Activated T-cell treated with anti-CD3 and anti-CD28 coated beads for 1 hour (primary cell): Measurements from ENCODE around the gene RASA1.

Source experiments
- DNase-seq: peaks from one replicate; pipeline ENCODE4 v3.0.0-alpha.2; 2020; ENCODE audit warnings: low read depth

Gene RASA1

DNA sequence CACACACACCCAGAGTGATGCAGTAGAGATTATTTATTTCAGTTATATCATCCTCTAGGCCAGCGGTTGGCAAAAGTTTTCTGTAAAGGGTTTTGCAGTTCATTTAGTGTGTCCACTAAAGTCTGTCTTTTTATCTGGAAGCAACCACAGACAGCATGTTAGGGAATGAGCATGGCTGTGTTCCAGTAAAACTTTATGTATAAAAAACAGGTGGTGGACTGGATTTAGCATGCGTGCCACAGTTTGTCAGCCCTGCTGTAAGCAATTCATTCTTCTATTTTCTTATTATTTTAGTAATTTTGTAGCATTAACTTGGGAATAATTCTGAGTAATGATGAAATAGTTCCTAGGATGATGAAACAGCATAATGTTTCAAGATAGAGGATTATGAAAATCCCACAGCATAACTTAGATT, 93.4 kb downstream of the RASA1 start:
- no peak for DNase-seq

DNA sequence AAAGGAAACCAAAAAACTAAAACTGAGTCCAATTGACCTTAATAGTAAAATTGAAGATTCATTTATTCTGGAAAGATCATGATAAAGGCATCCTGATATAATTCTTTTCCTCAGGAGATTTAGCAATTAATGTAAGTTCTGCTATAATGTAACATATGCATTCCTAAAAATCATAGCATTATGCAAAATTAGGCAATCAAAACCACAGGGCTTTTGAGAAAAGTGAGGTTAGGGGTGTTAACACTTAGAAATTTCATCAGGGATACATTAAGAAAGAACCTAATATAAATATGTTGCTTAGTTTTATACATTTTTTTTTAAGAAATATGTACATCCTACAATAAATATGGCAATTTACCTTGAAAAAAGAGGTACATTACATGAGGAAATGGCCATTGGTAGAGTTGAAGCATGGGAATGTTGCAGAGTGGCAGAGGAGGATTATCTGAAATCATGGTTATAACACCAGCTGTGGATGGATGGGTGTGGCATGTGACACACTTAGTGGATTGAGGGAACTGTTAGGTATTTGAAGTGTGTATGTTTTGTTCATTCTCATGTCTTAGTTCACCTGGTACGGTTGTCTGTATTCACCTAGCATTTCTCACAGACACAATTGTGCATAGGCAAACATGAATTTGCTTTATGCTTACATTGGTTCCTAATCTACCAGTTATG, 94.0 kb downstream of the RASA1 start:
- DNase-seq, result no peak

DNA sequence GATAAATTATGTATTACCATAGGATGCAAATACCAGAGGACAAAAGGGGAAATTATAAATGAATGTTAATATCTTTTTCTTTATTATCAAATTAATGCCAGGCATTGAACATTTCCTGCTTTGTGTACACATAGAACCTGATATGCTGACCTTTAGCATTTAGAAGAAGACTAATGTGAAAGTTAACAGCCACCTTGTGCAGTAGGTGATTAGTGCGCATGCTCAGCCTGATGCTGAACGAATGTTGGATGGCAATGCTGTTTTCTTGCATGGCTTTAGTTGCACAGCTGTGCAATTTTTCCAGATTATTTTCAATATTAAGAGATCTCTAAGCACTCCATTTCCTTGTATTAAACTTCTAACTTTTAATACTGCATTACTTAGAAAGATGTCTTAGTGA, 99.6 kb downstream of the RASA1 start:
- DNase-seq, result no peak

DNA sequence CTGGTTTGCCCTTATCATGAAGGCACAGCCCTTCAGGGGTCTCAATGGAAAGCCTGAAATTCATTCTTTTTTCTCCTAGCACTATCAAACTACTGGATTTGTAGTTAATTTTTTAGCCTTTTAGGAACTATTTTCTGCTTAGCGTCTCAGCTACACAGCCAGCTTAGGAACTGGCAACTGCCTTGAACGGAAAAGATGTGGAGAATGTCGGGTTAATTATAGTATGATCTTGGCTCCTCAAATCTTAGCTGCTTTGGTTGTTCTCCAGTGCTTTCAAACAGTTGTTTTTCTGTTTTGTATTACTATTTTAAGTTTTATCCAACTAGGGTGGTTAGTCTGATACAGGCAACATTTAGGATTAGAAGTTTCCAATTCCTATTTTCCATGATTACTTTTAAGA, 100.9 kb downstream of the RASA1 start:
- no peak for DNase-seq

DNA sequence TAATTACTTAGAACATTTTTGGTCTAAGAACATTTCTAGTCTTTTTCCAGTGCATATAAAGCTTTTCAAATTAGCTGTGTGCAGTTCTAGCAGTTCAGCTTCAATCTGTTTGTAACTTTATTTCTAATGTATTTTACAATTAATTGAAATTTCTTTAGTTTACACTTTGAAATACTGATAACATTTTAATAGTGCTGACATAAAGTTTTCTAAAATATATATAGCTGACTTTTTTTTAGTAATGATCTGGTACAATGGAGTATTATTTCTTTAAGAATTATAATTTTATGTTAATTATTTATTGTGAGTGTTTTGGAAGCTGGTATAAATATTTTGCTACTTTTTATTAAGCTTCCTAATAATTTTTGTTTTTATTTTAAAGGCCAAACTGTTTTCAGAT, 101.7 kb downstream of the RASA1 start:
- no peak for DNase-seq

DNA sequence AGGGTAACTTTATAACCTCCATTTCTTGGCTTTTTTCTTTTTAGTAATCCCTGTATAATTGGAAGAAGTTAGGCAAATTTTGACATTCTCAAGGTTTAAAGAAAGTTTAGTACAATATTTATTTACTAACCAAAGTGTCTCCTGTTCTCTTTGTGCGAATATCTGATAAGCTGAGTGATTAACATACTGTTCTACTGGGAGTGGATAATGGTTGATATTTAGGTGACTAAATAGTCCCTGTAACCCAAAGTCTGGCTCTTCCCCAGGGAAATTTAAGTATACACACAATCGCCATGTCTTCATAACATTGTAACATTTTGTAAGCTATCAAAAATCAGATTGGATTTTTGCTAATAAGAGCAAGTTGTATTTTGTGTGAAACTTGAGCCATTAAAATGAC, 105.0 kb downstream of the RASA1 start:
- no peak for DNase-seq

DNA sequence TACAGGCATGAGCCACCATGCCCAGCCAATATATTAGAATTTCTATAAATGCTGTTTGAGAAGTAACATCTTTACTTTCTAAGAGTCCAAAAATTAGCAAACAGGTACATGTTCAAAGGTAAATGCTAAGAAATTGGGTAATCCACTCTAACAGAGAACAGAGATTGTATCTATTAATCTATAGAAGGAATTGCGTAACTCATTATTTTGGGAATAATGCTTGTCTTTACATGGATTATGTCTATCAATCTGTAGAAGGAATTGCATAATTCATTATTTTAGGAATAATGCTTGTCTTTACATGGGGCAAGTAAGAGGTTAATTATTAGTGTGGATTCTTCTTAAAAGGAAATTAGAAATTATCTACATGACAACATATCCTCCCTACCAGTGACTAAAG, 114.5 kb downstream of the RASA1 start:
- no peak for DNase-seq

DNA sequence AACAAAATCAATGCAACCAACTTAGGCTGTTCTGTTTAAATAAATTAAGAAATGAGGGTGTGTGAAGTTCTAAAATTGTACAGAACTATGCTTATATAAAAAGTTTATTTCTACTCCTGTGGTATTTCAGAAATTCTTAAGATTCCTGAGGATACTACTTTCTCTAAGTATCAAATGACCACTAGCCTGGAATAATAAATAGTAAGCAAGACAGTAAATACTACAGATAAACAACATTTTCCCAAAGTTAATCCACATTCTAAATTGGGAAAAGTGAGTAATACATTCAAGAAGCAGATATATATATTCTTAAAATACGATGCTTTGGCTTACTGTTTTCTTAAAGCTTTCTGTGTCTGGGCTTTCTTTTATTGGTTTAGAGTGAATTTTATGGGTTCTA, 115.5 kb downstream of the RASA1 start:
- no peak for DNase-seq

DNA sequence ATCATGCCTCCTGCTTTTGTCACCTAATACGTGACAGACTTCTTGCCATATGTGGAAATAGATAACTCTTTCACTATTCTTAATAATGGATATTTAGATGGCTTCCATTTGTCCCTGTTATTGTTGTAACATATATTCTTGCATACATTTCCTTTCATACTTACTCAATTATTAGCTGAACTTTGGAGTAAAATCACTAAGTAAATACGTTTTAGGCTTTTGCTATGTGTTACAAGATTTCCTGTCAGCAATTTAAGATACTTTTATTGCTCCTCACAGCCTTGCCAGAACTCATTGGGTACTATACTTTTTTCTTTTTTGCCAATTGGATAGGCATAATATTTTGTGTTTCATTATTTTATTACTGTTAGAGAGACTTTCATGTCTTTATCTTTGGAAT, 118.1 kb downstream of the RASA1 start:
- no peak for DNase-seq

DNA sequence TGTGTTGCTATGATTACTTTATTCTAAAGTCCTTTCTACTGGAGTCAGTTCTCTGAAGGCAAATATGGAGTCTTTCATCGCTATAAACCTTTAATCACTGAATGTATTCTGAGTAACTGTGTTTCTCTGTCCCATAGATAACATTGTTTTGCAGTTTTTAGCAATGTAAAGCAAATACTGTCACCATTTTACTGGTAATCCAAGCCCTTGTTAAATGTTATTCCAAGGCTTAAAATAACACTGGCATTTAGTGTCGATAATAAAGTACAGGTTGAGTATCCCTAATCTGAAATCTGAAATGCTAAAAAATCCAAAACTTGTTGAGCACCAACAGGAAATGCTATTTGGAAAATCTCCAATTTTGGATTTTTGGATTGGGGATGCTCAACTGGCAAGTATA, 120.4 kb downstream of the RASA1 start:
- DNase-seq, result no peak

DNA sequence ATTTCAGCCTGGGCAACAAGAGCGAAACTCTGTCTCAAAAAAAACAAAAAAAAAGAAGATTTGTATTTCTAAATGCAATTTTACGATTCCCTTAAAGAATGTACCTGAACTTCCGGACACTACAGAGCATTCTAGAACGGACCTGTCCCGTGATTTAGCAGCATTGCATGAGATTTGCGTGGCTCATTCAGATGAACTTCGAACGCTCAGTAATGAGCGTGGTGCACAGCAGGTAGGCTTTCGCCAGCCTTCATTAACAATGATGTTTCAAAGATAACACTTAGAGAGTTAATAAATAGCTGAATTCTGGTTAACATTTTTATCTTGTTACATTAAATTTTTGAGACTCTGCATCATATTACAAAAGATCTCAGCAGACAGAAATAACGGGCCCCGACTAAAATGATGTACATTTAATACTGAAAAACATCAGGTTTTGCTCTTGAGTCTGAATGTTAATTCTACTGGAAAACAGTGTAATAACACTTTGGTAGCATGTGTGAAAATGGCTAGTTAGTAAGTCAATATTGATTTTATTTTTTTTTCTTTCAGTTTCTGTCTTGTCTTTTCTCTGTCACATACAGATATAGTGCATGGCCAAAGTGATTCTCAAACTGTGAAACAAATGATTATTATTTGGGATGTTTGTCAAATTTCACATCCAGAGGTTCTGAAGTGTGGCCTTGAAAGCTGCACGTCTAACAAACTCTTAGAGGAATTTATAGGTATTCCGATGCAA, 121.8 kb downstream of the RASA1 start:
- no peak for DNase-seq

DNA sequence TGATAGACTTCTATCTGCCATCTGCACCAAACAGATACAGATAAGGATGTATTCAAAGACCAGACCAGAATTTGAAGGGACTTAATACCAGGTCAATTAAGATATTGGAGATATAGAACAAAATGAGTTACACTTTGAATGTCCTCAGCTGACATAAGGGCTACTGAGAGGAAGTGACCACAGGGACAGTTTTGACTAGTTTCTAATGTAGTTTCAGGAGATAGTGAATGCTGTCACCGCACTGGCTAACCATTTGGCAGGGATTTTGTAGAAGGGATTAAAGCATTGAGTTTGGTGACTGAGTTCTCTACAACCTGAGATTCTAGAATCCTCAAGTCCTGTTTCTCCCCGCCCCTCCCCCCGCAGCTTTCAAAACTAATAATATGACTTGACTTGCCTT, 122.4 kb downstream of the RASA1 start:
- DNase-seq, result no peak

DNA sequence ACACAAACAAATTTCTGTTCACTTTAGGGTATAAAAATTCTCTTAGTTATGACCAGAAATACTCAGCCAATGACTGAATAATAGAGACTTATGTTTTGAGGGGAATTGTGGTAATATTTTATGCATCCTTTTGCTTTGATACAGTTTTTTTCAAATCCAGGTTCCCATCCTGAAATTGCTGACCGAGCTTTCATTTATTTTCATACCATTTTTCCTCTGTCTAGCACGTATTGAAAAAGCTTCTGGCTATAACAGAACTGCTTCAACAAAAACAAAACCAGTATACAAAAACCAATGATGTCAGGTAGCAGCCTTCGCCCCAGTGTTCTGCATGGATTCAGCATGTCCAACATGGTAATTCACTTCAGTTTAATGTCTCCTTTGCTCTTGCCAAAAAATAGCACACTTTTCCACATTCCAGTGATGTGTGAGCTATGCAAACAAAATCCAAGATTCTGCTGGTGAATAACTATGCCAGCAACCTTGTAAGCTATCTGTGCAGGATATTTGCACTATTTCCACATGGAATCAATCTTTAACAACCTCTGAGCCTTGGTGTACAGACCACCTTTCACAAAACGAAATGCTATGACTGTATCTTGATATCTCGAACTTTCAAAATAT, 123.0 kb downstream of the RASA1 start:
- DNase-seq, result no peak

DNA sequence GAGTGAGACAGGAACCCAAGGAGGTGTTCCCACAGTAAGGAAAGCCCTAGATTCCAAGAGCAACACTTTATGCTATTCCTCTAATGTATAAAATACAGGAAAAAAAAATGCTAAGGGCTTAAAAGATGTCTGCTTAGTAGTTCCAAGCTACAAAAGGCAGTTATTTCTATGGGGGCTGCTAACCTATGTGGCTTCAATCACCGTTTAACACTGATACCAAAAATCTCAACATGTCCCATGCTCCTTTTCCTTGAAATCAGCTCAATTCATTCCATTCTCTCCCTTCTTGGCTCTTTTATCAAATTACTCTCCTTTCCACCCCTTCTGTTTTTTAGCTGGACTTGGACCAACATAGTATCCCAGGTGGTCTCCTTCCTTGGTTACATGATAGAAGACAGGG, 124.5 kb downstream of the RASA1 start:
- no peak for DNase-seq

DNA sequence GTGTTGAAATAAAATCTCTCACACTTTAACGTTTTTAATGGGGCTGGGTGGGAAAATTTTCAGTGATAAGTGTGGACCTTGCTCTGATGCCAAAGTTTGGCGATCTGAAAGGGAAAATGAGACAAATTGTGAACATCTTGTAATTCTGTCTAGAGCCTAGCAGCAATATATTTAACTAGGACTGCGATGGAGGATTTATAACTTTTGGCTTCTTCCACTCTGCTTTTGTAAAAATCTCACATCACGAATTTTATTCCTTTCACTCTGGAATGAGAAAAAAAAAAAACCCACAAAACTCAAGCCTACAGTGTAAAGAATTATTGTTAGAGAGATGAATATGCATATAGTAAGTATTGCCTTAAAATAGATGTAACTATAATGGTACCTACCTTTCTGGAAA, 125.1 kb downstream of the RASA1 start:
- DNase-seq, result no peak

DNA sequence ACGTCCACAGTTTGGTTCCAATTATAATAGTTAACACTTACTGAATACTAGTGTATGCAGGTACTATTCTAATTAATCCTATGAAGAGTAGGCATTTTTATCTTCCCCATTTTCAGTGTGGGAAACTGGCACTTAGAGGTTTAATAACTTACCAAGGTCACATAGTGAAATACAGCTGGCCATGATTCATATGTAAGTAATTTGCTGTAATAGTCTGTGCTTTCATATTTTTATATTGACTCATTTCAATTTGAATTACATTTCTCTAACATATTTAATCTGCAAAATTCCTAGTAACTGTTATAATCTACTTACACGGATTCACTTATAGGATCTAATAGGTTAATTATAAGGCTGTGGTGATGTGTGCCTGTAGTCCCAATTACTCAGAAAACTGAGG, 125.6 kb downstream of the RASA1 start:
- DNase-seq, result no peak

DNA sequence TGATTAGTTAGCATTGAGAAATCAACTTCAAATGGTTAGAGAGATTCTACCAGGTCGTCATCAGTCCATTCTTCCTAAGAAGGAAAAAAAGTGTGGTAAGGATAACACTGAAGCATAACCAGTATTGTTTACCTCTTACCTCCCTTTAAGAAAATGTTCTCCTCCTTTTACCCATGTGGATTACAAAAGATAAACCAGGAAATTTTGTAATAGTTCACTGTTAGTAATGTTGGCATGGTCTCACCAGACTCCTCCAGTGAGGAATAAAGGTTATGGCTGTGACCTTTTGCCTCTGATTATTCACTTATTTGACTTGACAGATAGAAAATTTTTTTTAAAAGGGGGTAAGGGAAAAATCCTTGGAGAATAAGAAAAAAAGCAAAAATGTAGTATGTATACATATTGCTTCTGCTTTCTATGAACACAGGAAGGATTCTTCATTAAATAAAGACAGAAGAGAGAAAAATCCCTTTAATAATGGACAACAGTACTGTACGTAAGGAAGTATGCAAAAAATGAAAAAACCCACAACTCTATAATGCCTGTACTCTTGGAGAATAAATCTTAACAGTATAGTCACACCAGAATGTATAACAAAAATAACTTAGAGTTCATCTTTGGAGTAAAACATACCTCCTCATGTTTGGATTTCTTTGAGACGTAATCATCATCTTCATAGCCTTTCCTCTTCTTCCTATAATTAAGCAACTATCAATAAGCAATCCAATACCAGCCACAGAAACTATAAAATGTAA, 126.9 kb downstream of the RASA1 start:
- DNase-seq, result no peak

DNA sequence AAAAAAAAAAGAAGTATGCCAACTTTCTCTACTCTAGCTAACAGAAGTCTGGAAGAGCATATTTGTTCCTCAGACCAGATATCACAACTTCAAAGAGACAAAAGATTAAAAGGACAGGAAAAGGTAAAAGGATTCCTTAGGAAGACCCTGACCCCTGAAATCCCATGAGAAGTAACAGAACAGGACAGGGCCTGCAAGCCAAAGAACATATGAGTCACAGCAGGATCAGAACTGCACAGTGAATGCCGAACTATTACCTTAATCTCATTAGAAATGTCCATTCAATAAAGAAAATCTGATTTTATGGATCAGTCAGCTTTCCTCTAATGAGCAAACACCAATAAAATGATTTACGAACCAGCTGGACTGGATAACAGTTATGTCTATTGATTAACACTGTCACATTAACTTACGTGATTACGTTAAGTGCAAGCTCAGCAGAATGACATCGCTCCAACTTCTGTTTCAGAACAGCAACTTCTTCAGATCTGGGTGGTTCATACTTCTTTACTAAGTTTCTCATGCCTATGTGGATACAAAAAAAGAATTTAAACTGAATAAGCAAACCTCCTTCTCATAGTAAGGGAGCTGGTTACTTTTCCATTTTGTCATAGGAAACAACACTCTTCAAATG, 131.4 kb downstream of the RASA1 start:
- no peak for DNase-seq

DNA sequence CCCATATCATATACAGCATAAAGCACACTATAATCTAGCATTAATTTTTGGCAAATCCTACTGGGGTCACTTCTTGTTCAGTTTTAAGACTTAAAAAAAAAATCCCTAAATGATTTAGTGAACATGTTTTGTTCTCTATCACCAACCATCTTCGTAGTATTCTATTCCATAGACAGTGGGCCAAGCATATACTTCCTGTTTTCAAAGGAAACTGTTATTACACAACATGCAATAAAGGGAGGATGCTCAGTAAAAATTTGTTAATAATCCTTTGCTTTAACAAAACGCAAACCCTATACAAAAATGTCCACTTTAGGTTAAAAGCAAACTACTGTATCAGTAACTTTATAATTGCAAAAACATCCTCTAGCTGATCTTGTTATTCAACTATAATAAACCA, 132.0 kb downstream of the RASA1 start:
- DNase-seq, result no peak

DNA sequence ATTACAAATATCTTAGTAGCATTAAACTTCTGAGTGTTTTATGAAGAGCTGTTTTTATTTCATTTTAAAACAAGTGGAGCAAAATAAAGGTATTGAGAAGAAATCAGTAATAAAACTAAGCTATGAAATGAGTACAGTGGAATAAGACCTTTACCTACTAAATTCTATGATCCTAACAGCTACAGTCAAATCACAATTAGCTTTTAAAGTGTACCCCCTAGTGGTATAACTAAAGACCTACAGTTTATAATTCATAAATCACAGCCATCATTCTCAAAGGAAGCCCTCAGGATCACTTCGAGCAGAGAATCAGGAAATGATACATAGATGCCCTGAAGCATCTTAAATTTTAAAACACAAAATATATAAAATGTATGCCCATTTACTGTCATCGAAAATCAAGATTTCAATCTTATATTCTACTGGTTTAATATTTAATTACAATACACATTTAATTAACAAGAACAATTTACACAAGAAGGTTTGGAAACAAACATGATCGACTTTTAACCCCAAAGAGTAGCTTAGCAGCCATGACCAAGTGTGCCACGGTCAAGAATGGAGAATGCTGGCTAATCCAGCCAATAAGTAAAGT, 132.7 kb downstream of the RASA1 start:
- DNase-seq, result no peak

DNA sequence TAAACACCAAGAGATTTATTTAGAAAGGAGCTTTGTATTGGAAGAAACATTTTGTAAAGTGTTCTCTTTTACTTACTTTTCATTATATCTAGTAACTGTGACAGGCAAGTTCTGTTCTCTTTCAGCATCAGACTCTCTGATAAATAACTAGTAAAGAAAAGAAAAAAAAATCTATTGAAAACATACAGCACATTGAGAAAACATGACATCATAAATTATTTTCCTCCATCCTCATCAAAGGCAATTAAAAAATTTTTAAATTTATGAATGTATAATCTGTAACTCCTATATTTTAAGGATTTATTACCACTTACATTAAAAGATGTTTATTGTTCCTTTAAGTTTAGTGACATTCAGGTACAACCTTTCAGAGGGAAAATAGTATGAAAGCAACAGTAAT, 133.9 kb downstream of the RASA1 start:
- DNase-seq, result no peak

DNA sequence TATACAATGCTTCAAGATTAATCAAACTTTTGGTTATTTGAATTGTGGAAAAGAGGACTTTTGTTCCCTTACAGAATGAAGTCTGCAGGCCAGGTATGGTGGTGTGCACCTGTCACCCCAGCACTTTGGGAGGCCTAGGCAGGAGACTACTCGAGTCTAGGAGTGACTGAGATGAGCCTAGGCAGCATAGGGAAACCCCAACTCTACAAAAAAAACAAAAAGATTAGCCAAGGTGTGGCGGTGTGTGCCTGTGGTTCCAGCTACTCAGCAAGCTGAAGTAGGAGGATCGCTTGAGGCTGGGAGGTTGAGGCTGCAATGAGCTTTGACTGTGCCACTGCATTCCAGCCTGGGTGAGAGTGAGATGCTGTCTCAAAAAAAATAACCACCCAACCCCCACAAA, 135.7 kb downstream of the RASA1 start:
- no peak for DNase-seq
